BLaER1 (cell line): ENCODE measurements around the gene RAB11FIP4.

Experiments
- H3K27ac ChIP-seq: shearing (Covaris generic); formaldehyde crosslinking; 2 replicates; pipeline ENCODE4 v1.8.1; 2022
- H3K27me3 ChIP-seq: shearing (Covaris generic); formaldehyde crosslinking; 2 replicates; pipeline ENCODE4 v1.8.1; 2022
- H3K36me3 ChIP-seq: shearing (Covaris generic); formaldehyde crosslinking; 2 replicates; pipeline ENCODE4 v1.8.1; 2022
- H3K4me1 ChIP-seq: shearing (Covaris generic); formaldehyde crosslinking; 2 replicates; pipeline ENCODE4 v1.8.1; 2022
- H3K4me2 ChIP-seq: shearing (Covaris generic); formaldehyde crosslinking; 2 replicates; pipeline ENCODE4 v1.8.1; 2022
- H3K4me3 ChIP-seq: shearing (Covaris generic); formaldehyde crosslinking; 2 replicates; pipeline ENCODE4 v1.8.1; 2022
- H3K9ac ChIP-seq: shearing (Covaris generic); formaldehyde crosslinking; 2 replicates; pipeline ENCODE4 v1.8.1; 2022
- H3K9me3 ChIP-seq: shearing (Covaris generic); formaldehyde crosslinking; 2 replicates; pipeline ENCODE4 v1.8.1; 2022
- H4K20me1 ChIP-seq: shearing (Covaris generic); formaldehyde crosslinking; 2 replicates; pipeline ENCODE4 v1.8.1; 2022
- Cebpa-rat ChIP-seq: shearing (Covaris generic); IDR thresholded peaks from 2 replicates; pipeline ENCODE4 v1.8.1; 2022

RAB11FIP4 gene

GRCh38 chr17:31580706-31581490, 189.4 kb downstream of the RAB11FIP4 start:
- H3K9me3 ChIP-seq: no peaks in the 10 kb centered on the region
- peak overlapping the region; percentile 67 for H3K4me2 ChIP-seq
- no peaks in the 10 kb centered on the region; the same call in 1 of the 2 replicates for H3K36me3 ChIP-seq
- TF ChIP-seq Cebpa-rat: no peak
- no peaks in the 10 kb centered on the region for H3K27me3 ChIP-seq
- 0 out of 2 replicates have a peak, but pooled peaks cover under 1% of the 10 kb centered on the region for H4K20me1 ChIP-seq
- H3K4me1 ChIP-seq: peaks cover 35% of the 10 kb centered on the region
- peak overlapping the region; percentile 43; the same call in 1 of the 2 replicates for H3K9ac ChIP-seq
- H3K4me3 ChIP-seq: no peak overlapping the region
- peak overlapping the region; percentile 41 for H3K27ac ChIP-seq

GRCh38 chr17:31581491-31581890, 190.0 kb downstream of the RAB11FIP4 start:
- TF ChIP-seq Cebpa-rat: no peak
- Histone ChIP-seq H3K4me3 (no peak overlapping the region), H3K36me3 (no peaks in the 10 kb centered on the region; the same call in 1 of the 2 replicates), H3K9ac (peak overlapping the region; percentile 43; the same call in 1 of the 2 replicates), H3K4me1 (peaks cover 35% of the 10 kb centered on the region), H3K4me2 (peak overlapping the region; percentile 67), H3K9me3 (no peaks in the 10 kb centered on the region), H3K27ac (peak overlapping the region; percentile 41), H4K20me1 (no peaks in the 10 kb centered on the region), H3K27me3 (no peaks in the 10 kb centered on the region)

- TF ChIP-seq Cebpa-rat: no peak
- Histone ChIP-seq H4K20me1 (no peaks in the 10 kb centered on the region), H3K9me3 (no peaks in the 10 kb centered on the region), H3K9ac (peak overlapping the region; percentile 43; the same call in 1 of the 2 replicates), H3K27me3 (no peaks in the 10 kb centered on the region), H3K27ac (peak overlapping the region; percentile 41), H3K4me1 (peaks cover 43% of the 10 kb centered on the region), H3K36me3 (no peaks in the 10 kb centered on the region; the same call in 1 of the 2 replicates), H3K4me3 (no peak overlapping the region), H3K4me2 (peak overlapping the region; percentile 67)
Observed at GRCh38 chr17:31582151-31582907, 190.9 kb downstream of the RAB11FIP4 start.

- no peak for TF ChIP-seq Cebpa-rat
- Histone ChIP-seq H3K4me2 (no peak overlapping the region), H3K9me3 (no peaks in the 10 kb centered on the region), H3K27ac (no peak overlapping the region), H3K4me3 (no peak overlapping the region), H3K27me3 (no peaks in the 10 kb centered on the region), H3K4me1 (peaks cover 45% of the 10 kb centered on the region), H3K9ac (no peak overlapping the region), H3K36me3 (no peaks in the 10 kb centered on the region), H4K20me1 (no peaks in the 10 kb centered on the region)
Observed at GRCh38 chr17:31583772-31584356, 192.4 kb downstream of the RAB11FIP4 start.

GRCh38 chr17:31584438-31585279, 193.2 kb downstream of the RAB11FIP4 start:
- H3K4me2 ChIP-seq: no peak overlapping the region
- no peaks in the 10 kb centered on the region for H4K20me1 ChIP-seq
- no peak overlapping the region for H3K9ac ChIP-seq
- no peak for TF ChIP-seq Cebpa-rat
- peaks cover 38% of the 10 kb centered on the region for H3K4me1 ChIP-seq
- H3K27me3 ChIP-seq: no peaks in the 10 kb centered on the region
- no peaks in the 10 kb centered on the region for H3K36me3 ChIP-seq
- H3K4me3 ChIP-seq: no peak overlapping the region
- H3K27ac ChIP-seq: no peak overlapping the region
- H3K9me3 ChIP-seq: no peaks in the 10 kb centered on the region

- Histone ChIP-seq H4K20me1 (no peaks in the 10 kb centered on the region), H3K9me3 (no peaks in the 10 kb centered on the region), H3K27ac (no peak overlapping the region), H3K4me3 (no peak overlapping the region), H3K4me1 (peaks cover 37% of the 10 kb centered on the region), H3K4me2 (no peak overlapping the region), H3K27me3 (no peaks in the 10 kb centered on the region), H3K36me3 (no peaks in the 10 kb centered on the region), H3K9ac (no peak overlapping the region)
- no peak for TF ChIP-seq Cebpa-rat
Observed at GRCh38 chr17:31585280-31585630, 193.8 kb downstream of the RAB11FIP4 start.

GRCh38 chr17:31586946-31587345, 195.5 kb downstream of the RAB11FIP4 start:
- no peak overlapping the region for H3K9ac ChIP-seq
- H3K9me3 ChIP-seq: no peaks in the 10 kb centered on the region
- no peaks in the 10 kb centered on the region for H4K20me1 ChIP-seq
- no peak overlapping the region for H3K27ac ChIP-seq
- no peak overlapping the region for H3K4me3 ChIP-seq
- no peak for TF ChIP-seq Cebpa-rat
- H3K4me1 ChIP-seq: peaks cover 22% of the 10 kb centered on the region
- H3K27me3 ChIP-seq: no peaks in the 10 kb centered on the region
- H3K36me3 ChIP-seq: no peaks in the 10 kb centered on the region
- peak overlapping the region; percentile 27 for H3K4me2 ChIP-seq

- Histone ChIP-seq H3K4me1 (peaks cover 17% of the 10 kb centered on the region), H3K36me3 (no peaks in the 10 kb centered on the region), H3K9ac (no peak overlapping the region), H3K27me3 (no peaks in the 10 kb centered on the region), H4K20me1 (no peaks in the 10 kb centered on the region), H3K27ac (no peak overlapping the region), H3K4me2 (peak overlapping the region; percentile 27), H3K4me3 (no peak overlapping the region), H3K9me3 (no peaks in the 10 kb centered on the region)
- TF ChIP-seq Cebpa-rat: no peak
Observed at GRCh38 chr17:31587462-31587861, 196.0 kb downstream of the RAB11FIP4 start.
